Fibroblast of villous mesenchyme (primary cell): Measurements from ENCODE around the gene CFAP46. TPM values are rescaled to one million over a fixed set of nuclear protein-coding genes. Genes with fewer than 3 reads are reported as not detected.

Source experiments
- DNase-seq: peaks from one replicate; pipeline ENCODE4 v3.0.0-alpha.2; 2010; ENCODE audit warnings: low read depth
- H3K4me3 ChIP-seq: 2 replicates; pipeline ENCODE4 v1.5.1; 2011; ENCODE audit warnings: low read depth, mild to moderate bottlenecking, low read length
- CTCF ChIP-seq: IDR thresholded peaks from 2 replicates; pipeline ENCODE4 v1.5.1; 2012; ENCODE audit warnings: low read depth, mild to moderate bottlenecking, low read length; ENCODE audit not compliant: insufficient read depth
- total RNA-seq: library from RNA; depleted of rRNA; stranded (reverse); fragments of >200 nt; gene quantifications from 2 replicates; pipeline ENCODE4 v1.2.3, GENCODE V29; 2012

CFAP46 gene
- total RNA-seq, 1 donor = under 0.01 TPM

GRCh38 chr10:132910901-132911785 is 31.2 kb downstream of the CFAP46 start:
- TF ChIP-seq CTCF = no peak

GRCh38 chr10:132910186-132910880 is 32.0 kb downstream of the CFAP46 start:
- no peak overlapping the region for H3K4me3 ChIP-seq
- DNase-seq = no peak
- no peak for TF ChIP-seq CTCF

More at GRCh38 chr10:132910901-132911785, 31.2 kb downstream of the CFAP46 start:
- H3K4me3 ChIP-seq = no peak overlapping the region
- no peak for DNase-seq

GRCh38 chr10:132909491-132910071 is 32.8 kb downstream of the CFAP46 start:
- TF ChIP-seq CTCF = no peak
- H3K4me3 ChIP-seq = no peak overlapping the region
- no peak for DNase-seq

GRCh38 chr10:132908621-132909295 is 33.6 kb downstream of the CFAP46 start:
- no peak overlapping the region for H3K4me3 ChIP-seq
- no peak for TF ChIP-seq CTCF
- no peak for DNase-seq

GRCh38 chr10:132907821-132908620 is 34.3 kb downstream of the CFAP46 start:
- DNase-seq = no peak
- no peak for TF ChIP-seq CTCF
- H3K4me3 ChIP-seq = no peak overlapping the region

- no peak overlapping the region for H3K4me3 ChIP-seq
- no peak for TF ChIP-seq CTCF
- no peak for DNase-seq
Observed at GRCh38 chr10:132906836-132907235, 35.5 kb downstream of the CFAP46 start.
